ENCODE results near the gene HCN3. TPM values are rescaled to one million over a fixed set of nuclear protein-coding genes. Genes with fewer than 3 reads are reported as not detected.
"Not testable (repeated sequence)": the region's sequence is repeated elsewhere in the genome, so short reads cannot be mapped to it uniquely, and the experiment has no call there.

Gene HCN3
- total RNA-seq = 0.44 and 0.60 TPM in 2 replicates

DNA sequence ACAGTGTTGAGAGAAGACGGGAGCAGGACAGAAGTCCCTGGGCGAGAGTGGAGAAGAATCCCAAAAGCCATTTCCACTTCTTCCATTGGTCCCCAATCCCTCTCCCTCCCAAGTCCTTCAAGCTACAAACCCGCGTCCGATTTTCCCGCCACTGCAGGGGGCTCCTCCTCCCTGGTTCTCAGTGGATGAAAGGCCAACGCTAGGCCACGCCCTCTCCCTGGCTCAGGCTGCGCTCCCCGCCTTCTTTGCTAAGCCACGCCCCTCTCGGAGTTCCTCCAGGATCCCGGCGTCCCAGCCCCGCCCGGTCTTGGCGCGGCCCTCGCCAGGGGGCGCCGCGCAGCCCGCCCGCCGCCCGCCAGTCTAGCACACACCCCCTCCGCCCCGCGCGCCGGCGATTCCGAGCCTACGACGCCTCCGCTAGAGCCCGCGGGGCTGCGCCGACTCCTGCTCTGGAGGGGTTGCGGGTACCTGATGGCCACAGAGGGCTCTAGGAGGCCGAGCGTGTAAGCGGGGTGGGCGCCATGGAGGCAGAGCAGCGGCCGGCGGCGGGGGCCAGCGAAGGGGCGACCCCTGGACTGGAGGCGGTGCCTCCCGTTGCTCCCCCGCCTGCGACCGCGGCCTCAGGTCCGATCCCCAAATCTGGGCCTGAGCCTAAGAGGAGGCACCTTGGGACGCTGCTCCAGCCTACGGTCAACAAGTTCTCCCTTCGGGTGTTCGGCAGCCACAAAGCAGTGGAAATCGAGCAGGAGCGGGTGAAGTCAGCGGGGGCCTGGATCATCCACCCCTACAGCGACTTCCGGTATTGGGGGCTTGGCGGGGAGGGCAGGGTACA, at the start of gene HCN3:
HCN3 (plus strand) TSS at position 394 of the 832 bp plus-strand sequence; CDS start at position 522, 128 bp downstream.
- DNase-seq (ENCODE audit: low read depth in 2 of 2) = peak; percentile 96 to 97

GRCh38 chr1:155228096-155228427, 49.2 kb upstream of the HCN3 start:
- no peak for DNase-seq (ENCODE audit: low read depth in 2 of 2)

GRCh38 chr1:155231302-155231701, 46.0 kb upstream of the HCN3 start:
- DNase-seq (ENCODE audit: low read depth in 2 of 2) = not testable (repeated sequence)

GRCh38 chr1:155232001-155232978, 45.0 kb upstream of the HCN3 start:
- DNase-seq (ENCODE audit: low read depth in 2 of 2) = peak; percentile 21 to 71

- not testable (repeated sequence) for DNase-seq (ENCODE audit: low read depth in 2 of 2)
Measured at GRCh38 chr1:155233502-155233901, 43.8 kb upstream of the HCN3 start.

DNA sequence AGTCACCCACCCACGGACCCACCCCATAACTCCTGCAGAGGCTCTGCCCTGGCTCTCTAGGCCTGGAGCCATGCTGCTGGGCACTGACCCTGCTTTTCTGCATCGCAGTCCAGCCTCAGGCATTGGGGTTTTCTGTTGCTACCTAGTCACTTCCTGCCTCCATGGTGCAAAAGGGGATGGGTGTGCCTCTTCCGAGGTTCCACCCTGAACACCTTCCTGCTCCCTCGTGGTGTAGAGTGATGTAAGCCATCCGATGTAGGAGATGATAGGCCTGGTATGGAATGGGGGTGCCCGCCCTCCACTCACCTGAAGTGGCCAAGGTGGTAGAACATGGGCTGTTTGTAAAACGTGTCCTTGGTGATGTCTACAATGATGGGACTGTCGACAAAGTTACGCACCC, 41.9 kb upstream of the HCN3 start:
- not testable (repeated sequence) for DNase-seq (ENCODE audit: low read depth in 2 of 2)

DNA sequence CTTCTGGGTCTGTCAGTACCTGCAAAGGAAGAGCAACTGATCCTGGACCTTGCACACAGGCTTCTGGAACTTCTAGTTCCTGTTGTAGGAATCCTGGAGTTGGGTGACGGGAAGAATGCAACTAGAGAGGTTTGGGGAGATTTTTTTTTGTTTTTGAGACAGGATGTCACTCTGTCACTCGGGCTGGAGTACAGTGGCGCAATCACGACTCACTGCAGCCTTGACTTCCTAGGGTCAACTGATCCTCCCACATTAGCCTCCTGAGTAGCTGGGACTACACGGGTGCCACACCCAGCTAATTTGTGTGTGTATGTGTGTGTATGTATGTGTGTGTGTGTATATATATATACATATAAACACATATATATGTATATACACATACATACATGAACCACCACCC, 40.8 kb upstream of the HCN3 start:
- no peak for DNase-seq (ENCODE audit: low read depth in 2 of 2)

DNA sequence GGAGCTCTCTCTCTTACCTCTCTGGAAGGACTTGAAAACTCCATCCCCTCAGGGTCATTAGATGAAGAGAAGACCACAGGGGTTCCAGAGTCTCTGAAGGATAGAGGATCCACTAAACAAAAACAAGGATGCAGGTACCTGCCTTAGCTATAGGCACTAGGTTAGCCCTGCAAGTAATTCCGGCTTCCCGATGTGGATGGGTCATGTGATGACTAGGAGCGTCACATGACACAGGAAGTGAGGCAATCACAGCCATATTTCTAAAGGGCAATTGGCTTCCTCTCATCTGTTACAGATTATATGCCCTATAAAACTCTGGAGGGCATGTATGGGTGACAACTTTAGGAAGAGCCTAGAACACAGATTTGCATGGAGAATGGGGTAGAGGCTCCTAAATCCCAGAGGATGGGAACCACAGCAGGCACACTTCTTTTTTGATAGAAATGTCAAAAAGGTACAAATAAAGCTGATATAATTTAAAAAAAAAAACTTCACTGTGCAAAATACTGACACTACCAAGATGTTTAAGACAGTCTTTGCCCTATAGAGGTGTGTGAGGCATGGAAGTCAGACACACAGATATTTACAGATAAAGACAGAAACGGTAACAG, 36.1 kb upstream of the HCN3 start:
- peak; percentile 82 to 85 for DNase-seq (ENCODE audit: low read depth in 2 of 2)

DNA sequence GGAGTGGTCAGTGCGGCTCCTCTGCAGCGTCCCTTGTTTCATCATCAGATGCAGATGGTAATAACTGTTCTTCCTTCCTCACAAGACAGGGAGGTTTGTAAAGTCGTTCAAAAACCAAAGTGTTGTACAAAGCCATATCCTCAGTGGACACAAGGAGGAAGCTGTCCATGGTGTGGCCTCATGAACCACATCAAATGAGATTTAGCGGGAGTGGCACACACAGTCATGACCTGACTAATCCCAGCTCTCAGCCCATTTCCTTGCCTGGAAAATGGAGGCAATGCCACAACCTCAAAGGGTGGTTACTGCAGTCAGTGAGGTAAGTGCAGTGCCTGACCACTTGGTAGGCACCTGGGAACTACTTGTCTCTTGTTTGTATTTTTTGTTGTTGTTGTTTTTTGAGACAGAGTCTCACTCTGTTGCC, 35.4 kb upstream of the HCN3 start:
- no peak for DNase-seq (ENCODE audit: low read depth in 2 of 2)

DNA sequence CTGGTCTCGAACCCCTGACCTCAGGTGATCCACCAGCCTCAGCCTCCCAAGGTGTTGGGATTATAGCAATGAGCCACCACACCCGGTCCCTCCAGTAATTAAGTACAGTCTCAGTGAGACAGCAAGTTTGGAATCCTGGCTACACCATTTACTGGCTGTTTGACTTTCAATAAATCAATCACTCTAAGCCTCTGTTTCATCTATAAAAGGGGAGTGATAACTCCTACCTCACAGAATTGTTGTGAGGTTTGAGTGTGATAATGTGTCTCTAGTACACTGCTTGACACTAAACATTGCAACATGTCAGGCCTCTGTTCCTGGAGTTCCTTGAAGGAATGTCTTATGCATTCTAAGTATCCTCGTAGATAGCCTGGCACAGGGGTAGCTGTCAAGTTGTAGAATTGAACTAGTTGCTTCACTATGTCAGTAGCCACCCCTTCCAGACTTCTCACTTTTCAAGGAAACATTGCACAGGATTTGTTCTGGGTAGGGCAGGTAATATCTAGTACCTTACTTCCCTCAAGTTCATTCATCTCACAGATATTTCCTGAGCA, 34.4 kb upstream of the HCN3 start:
- no peak for DNase-seq (ENCODE audit: low read depth in 2 of 2)

DNA sequence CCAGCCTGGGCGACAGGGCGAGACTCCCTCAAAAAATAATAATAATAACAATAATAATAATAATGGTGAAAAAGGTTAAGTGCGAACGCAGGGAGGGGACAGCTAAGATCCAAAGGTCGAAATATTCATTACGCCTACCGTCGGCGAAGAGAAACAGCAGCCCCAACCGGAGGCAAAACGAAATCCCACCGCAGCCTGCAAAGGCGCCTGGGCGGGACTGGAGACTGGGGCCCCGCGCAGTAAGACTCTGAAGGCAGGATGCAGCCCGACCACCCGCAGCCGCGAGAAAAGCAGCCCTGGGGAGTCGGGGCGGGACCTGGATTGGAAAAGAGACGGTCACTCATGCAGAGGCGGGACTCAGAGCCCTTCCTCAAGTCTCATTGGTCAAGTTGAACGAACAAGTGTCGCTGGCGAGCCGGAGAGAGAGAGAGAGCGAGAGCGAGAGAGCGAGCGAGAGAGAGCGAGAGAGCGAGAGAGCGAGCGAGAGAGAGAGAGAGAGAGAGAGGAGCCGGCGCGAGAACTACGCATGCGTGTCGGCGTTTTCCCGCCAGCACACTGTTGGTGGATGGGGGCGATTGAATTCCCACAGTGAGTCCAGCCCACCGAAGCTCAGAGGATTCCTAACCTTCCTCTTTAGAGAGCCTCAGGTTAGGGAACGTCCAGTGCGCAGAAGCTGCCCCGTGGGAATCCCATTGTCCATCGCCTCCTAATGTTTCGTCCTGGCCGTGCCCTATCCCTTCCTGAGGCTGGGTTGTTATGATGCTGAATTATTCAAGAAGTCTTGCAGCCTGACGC, 32.7 kb upstream of the HCN3 start:
- DNase-seq (ENCODE audit: low read depth in 2 of 2) = peak; percentile 99

DNA sequence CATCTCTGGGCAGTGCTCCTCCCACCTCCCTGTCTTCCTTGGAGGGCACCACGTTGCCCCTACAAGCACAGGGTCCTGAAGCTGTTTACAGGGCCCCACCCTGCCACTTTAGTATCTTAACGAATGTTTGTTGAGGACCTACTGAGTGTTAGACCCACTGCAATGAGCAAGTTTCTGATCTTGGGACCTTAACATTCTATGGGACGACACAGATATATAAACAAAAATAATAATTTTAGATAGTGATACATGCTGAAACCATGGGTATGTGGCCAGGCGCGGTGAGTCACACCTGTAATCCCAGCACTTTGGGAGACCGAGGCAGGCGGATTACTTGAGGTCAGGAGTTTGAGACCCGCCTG, 32.1 kb upstream of the HCN3 start:
- DNase-seq (ENCODE audit: low read depth in 2 of 2) = no peak

GRCh38 chr1:155246796-155247195, 30.5 kb upstream of the HCN3 start:
- not testable (repeated sequence) for DNase-seq (ENCODE audit: low read depth in 2 of 2)

DNA sequence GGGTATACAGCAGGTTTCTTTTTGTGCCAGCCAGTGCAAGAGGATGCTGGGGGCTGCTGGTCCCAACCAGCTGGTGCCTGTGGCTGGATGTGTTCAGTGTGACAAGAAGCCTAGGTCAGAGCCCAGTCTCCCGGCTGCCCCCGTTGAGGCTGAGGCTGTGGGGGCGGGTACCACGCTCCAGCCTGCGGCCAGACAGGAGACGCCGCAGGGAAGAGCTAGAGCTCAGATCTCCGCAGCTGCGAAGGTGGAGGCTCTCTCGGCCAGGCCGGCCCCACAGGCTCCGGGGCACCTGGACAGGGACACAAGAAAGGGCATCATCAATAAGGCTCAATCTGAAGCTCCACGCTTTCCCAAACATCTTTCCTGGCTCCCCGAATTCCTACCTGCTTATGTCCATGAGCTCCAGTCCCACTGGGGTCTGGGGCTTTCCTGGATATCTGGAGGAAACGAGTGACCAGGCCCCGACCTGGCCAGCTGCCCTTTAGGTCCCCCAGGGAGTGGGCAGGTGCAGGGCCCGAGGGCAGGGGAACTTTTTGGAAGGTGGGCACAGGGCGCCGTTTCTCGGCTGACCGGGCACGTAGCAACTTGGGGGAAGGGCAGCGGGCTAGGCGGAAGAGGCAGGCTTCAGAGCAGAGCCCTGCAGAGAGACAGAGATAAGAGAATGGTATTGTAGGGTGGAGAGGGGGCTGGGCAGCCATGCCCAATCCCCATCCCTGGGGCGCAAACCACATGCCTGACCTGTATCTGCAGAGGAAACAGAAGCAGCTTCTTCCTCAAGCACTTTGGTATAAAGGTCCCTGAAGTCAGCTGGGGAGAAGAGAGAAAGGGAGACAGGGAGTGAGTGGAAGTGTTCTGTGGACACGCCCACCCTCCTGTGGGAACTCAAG, 29.4 kb upstream of the HCN3 start:
- DNase-seq (ENCODE audit: low read depth in 2 of 2) = no peak

DNA sequence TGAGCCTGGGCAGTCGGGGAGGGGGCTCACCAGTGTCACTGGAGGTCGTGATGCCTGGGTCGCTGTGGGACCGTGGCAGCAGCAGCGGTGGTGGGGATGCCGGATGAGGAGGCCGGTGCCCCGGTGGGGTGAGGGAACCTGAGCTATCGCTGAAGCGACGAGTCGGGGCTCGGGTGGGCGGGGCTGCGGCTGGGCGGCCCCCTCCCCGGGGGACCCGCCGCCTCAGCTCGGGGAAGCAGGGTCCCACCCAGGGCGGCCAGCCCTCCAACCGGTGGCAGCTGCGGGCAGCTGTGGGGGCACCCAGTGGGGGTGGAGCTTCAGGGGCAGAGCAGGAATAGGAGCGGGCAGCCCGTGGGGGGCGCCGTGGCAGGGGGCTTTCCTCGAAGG, 27.0 kb upstream of the HCN3 start:
- DNase-seq (ENCODE audit: low read depth in 2 of 2) = no peak

GRCh38 chr1:155250633-155251449, 26.4 kb upstream of the HCN3 start:
- DNase-seq (ENCODE audit: low read depth in 2 of 2) = peak; percentile 92 to 95

DNA sequence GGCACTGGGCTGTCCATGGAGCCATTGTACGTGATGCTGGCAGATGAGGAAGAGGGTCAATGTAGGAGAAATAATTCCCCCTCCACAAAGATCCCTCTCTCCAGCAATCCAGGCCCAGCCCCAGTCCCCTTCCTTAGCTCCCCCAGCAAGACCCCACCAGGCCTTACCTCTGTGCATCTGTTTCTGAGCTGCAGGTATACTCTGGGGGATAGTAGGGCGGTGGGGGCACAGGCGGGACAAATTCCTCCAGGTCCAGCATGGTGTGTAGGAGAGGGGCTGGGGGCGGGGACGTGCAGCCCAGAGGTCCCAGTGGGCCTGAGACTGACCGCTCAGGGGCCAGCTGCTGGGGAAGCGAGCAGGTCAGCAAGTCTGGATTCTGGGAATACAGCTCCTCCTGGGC, 25.7 kb upstream of the HCN3 start:
- no peak for DNase-seq (ENCODE audit: low read depth in 2 of 2)

GRCh38 chr1:155253208-155253607, 24.1 kb upstream of the HCN3 start:
- no peak for DNase-seq (ENCODE audit: low read depth in 2 of 2)

DNA sequence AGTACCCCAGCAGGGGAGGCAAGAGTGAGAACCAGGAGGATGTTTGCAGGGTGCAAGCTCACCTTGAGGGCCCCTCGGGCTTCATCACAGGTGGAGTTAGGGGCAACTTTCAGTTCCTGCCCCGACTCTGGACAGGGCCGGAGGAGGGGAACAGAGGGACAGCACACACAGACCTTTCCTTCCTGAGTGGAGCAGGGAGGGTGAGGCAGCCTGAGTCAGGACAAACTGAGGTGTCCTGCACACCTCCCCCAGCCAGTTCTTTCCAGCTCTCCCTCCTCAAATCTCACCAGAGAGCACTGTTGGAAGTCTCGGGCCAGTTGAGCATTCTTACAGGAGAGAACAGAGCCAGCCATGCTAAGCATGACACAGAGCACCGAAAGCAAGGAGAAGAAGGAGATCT, 23.5 kb upstream of the HCN3 start:
- DNase-seq (ENCODE audit: low read depth in 2 of 2) = peak in 1 of 2 donors; percentile 25
